ENCODE data around the gene IL1RAPL2.

DNA sequence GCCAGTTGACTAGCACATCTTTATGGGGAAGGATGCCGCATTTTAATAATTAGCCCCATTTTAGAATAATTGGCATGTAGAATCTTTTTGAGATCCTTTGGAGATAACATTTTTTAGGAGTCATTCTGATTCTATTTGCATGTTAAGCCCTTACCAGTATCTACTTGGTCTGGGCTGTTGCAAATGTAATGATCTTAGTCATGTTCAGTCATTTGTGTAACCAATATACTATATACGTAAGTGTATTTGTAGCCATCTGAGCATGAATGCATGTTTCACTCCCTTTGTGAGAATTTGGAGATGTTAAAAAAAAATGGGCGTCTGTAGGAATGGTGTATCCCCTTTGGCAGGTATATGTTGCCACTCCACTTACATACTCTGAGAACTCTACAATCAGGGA lies 535.4 kb downstream of the IL1RAPL2 start:
- TF ChIP-seq, protein P1, sequence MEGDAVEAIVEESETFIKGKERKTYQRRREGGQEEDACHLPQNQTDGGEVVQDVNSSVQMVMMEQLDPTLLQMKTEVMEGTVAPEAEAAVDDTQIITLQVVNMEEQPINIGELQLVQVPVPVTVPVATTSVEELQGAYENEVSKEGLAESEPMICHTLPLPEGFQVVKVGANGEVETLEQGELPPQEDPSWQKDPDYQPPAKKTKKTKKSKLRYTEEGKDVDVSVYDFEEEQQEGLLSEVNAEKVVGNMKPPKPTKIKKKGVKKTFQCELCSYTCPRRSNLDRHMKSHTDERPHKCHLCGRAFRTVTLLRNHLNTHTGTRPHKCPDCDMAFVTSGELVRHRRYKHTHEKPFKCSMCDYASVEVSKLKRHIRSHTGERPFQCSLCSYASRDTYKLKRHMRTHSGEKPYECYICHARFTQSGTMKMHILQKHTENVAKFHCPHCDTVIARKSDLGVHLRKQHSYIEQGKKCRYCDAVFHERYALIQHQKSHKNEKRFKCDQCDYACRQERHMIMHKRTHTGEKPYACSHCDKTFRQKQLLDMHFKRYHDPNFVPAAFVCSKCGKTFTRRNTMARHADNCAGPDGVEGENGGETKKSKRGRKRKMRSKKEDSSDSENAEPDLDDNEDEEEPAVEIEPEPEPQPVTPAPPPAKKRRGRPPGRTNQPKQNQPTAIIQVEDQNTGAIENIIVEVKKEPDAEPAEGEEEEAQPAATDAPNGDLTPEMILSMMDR (IDR thresholded peaks at IDR 0.05): no peak
- no peak for TF ChIP-seq EZH2 (IDR thresholded peaks at IDR 0.05; ENCODE audit: borderline replicate concordance, insufficient read depth, low read depth, low read length, poor library complexity, severe bottlenecking)

Data from B cell (primary cell).